ENCODE data around the gene HIVEP2.

GRCh38 chr6:142938510-142938909 lies 6.5 kb downstream of the HIVEP2 start:
- TF ChIP-seq POLR2A (IDR thresholded peaks at IDR 0.05) (no peak), POLR2AphosphoS5 (IDR thresholded peaks at IDR 0.05) (no peak), EP300 (IDR thresholded peaks at IDR 0.05) (no peak), CTCF (IDR thresholded peaks at IDR 0.05) (no peak)

Data from stomach (tissue), 4 donors.